Measurements from ENCODE around the gene KLF3.
A peak's percentile ranks its signal among the peaks of the same experiment; 100 is the strongest.
"Not testable (repeated sequence)": the region's sequence is repeated elsewhere in the genome, so short reads cannot be mapped to it uniquely, and the experiment has no call there.

The KLF3 gene

GRCh38 chr4:38663801-38664705 lies at the start of gene KLF3:
TSS of gene KLF3 (plus strand) at chr4:38664199. CDS start at chr4:38680626, 16,427 bp downstream.
- peak; percentile 87 to 95 (median 90) for DNase-seq

DNA sequence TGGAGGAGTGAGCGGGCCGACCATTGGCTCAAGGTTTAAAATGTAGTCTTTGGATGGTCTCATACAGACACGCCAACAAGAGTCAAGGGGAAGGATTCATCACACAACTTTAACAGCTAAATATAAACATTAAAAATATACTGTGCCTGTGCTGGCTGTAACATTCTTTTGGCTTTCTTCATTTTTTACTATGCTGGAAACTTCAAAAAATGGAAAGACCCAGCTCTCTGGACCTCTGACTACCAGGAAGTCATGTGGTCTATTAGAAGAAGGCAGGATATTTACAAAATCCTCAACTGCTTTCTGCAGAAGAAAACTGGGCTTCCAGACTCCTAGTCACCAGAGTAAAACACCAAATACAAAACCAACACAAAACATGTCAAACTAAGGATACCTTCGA lies 49.8 kb upstream of the KLF3 start:
- DNase-seq: no peak

DNA sequence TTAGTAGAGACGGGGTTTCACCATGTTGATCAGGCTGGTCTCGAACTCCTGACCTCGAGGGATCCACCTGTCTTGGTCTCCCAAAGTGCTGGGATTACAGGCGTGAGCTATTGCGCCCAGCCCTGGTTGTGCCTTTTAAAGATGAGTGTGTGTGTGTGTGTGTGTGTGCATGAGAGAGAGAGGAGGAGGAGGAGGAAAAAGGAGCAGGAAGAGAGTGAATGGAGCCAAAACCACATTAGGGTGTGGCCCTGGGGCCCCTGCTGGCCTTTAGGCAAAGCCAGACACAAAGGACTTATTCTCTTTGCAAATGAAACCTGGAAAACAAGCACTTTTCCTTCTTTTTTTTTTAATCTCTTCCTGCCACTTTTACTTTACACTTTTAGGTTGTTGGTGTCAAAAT lies 48.2 kb upstream of the KLF3 start:
- no peak for DNase-seq

- DNase-seq: no peak
Observed at GRCh38 chr4:38618505-38618904, 45.5 kb upstream of the KLF3 start.

DNA sequence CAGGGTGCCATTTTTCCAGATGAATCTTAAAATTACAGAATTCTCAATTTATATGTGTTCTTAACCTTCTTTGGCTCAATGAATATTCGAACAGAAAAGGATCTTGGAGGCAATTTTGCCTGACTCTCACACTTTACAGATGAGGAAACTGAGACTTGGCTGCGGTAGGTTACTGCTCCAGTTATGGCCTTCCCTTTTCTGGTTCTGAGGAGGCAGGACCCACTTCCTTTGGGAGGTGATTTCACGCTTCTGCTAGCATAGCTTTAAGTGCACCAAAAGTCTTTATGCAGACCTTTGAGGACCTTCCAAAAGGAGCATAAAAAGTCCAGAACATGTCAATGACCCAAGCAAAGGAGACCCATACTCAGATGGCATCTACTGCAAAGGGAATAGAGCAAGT lies 44.7 kb upstream of the KLF3 start:
- DNase-seq: no peak

- no peak for DNase-seq
Observed at GRCh38 chr4:38620065-38620464, 43.9 kb upstream of the KLF3 start.

GRCh38 chr4:38620527-38621027 lies 43.4 kb upstream of the KLF3 start:
- no peak for DNase-seq

GRCh38 chr4:38621028-38621684 lies 42.8 kb upstream of the KLF3 start:
- no peak for DNase-seq

DNA sequence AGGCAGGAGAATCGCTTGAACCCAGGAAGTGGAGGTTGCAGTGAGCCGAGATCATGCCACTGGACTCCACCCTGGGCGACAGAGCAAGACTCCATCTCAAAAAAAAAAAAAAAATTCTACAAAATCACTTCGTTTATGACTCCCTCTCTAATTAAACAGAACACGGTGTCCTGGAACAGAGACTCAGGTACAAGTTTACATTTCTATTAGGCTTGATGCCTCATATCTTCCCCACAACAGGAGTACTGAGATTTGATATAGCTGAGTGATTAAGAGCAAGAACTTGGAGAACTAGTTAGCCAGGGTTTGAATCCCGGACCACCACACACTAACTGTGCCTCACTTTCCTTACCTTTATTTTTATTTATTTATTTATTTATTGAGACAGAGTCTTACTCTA lies 42.2 kb upstream of the KLF3 start:
- DNase-seq: no peak

DNA sequence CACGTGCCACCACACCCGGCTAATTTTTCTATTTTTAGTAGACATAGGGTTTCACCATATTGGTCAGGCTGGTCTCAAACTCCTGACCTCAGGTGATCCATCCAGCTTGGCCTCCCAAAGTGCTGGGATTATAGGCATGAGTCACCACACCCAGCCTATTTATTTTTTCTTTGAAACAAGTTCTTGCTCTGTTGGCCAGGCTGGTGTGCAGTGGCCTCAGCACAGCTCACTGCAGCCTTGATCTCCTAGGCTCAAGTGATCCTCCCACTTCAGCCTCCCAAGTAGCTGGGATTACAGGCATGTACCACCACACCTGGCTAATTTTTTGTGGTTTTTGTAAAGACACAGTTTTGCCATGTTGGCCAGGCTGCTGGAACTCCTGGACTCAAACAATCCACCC lies 41.7 kb upstream of the KLF3 start:
- DNase-seq: not testable (repeated sequence)

GRCh38 chr4:38623260-38623659 lies 40.7 kb upstream of the KLF3 start:
- no peak for DNase-seq

DNA sequence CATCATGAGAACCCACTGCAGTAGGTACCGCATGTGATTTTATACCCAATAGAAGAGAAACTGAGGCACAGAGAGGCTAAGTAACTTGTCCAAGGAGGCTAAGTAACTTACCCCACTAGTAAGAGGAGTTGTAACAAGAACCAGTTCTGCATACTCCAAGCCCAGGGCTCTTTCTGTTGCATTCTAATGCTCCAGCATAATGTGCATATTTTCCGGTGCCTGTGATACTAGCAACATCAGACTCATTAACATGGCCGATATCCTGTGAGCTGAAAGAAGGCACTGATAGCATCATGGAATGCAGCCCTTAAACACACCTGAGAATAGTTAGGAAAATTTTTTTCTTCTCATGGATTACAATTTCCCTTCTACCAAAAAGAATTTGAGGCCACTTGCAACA lies 39.7 kb upstream of the KLF3 start:
- DNase-seq: peak in 1 of 6 experiments; percentile 6

DNA sequence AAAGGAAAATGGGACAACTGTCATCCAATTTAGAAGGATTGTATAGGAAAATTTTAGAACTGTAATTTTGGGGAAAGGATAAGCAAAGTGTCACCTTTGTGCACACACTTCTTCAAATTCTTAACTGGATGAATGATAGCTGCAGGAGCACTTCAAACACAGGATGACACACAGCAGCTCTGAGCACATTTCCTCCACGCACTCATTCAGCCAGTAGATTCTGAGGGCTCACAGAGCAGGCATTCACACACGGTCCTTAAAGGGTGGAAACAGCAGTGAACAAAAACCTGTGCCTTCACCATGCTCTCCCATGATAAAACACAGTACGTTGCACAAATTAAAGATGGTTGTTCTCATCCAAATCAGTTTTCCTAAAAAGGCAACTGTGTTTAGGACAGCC lies 38.5 kb upstream of the KLF3 start:
- DNase-seq: peak in 3 of 6 experiments; percentile 6 to 50 (median 44)

DNA sequence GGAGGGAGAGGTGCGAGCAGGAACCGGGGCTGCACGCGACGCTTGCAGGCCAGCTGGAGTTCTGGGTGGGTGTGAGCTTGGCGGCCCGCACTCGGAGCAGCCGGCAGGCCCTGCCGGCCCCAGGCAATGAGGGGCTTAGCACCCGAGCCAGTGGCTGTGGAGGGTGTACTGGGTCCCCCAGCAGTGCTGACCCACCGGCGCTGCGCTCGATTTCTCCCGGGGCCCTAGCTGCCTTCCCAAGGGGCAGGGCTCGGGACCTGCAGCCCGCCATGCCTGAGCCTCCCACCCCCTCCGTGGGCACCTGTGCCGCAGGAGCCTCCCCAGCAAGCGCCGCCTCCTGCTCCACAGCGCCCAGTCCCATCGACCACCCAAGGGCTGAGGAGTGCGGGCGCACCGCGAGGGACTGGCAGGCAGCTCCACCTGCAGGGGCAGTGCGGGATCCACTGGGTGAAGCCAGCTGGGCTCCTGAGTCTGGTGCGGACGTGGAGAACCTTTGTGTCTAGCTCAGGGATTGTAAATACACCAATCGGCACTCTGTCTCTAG lies 37.0 kb upstream of the KLF3 start:
- DNase-seq: not testable (repeated sequence)

GRCh38 chr4:38630519-38630918 lies 33.5 kb upstream of the KLF3 start:
- DNase-seq: no peak

GRCh38 chr4:38634047-38634759 lies 29.8 kb upstream of the KLF3 start:
- no peak for DNase-seq

GRCh38 chr4:38639242-38639641 lies 24.8 kb upstream of the KLF3 start:
- DNase-seq: no peak

DNA sequence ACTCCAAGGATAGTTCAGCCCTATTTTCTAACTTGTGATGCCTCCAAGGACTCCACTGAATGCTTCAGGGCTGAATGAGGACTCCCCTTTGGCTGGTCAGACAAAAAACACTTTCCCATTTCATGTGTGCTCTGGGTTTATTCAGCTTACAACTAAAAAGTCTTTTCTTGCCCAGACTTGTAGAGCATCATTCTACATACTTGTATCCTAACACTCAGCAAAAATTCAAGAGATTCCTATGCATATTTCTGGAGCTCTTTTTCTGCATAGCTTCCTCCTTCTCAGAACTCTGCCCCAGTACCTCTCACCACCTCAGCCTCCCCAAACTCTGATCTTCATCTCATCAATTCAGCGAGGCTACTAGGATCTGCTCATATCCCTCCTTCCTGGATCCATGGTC lies 22.2 kb upstream of the KLF3 start:
- no peak for DNase-seq

- DNase-seq: no peak
Observed at GRCh38 chr4:38644201-38644600, 19.8 kb upstream of the KLF3 start.

DNA sequence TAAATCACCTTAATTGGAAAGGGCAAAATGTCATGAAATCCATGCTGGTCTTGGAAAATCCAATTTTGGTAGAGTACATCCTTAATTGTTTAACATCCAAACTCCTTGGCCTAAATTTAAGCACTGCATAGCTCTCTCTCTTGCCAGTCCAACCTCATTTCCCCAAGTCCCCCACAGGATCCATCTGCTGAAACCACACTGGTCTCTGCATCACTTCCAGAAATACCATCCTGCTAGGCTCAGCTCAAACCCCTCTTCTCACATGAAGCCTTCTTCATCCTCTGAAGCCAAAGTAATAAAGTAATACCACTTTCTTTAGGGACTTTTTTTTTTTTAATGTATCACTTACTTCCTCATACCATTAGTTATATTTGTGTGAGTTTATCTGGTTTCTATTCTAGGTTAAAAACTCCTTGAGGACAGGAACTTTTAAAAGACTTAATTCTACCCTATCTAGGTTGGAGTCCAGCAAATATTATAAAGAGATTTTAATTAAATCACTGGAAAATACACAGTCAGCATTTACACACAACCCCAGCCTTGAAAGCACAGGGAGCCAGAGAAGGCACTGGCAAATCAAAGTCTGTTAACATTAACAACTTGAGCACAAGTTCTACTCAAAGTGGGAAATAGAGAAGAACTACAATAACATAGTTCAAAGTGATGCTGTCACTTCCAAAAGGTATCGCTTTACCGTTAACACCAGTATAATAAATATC lies 16.7 kb upstream of the KLF3 start:
- DNase-seq: no peak

DNA sequence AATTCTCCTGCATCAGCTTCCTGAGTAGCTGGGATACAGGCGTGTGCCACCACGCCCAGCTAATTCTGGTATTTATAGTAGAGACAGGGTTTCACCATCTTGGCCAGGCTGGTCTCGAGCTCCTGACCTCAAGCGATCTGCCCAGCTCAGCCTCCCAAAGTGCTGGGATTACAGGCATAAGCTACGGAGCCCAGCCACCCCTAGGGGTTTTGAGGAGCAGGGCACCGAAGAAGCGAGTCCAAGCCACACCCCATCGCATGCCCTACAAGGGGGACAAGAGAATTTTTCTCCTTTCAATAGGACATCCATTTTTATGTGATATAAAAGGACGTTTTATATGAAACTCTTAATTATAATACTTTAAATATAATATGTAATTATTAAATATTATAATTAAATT lies 13.9 kb upstream of the KLF3 start:
- DNase-seq: no peak

GRCh38 chr4:38654273-38654672 lies 9.7 kb upstream of the KLF3 start:
- peak in 5 of 6 experiments; percentile 30 to 82 (median 76) for DNase-seq
